HL-60/S4 treated with retinoic acid at 250 ng/mL for 4 days and 3 days (cell line): ENCODE results near the gene KCNH1.

Source experiments
- in situ Hi-C: fragments of 300-500 bp; cut with MboI; formaldehyde crosslinking; loops from 2 replicates; pipeline ENCODE4 v1.7.0; 2022; ENCODE audit warnings: low sequenced_read_pairs

The KCNH1 gene

DNA sequence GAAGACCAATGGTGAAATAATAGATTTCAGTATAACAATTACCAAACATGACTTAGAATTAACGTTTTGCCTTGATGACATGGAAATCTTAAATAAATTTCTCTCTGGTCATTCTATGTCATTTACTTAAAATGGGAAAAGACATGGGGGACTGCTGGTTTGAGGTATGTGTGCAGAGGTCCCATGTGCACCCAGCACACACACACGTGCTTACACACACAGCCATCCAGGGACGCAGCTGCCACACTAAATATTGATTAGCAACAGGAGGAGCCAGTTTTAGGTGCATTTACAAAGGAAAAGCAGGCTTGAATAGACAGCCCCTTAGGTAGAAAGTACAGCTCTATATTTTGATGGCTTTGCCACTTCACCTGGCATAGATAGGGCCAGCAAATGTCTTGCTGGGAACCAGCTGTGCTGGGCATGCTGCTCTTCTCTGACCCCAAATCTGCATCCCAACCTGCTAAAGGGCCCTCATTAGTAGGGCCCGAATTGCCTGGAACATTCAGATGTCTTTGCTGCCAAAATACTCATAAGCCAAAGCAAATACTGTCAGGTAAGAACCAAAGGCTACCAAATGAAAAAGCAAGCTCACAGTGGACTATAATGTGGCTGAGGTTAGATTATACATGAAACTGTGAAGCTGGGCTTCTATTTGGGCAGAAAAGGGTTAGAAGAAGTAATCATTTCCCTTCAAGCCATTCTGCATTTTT is 405.4 kb downstream of the KCNH1 start:
- in situ Hi-C loops = no loop called here

DNA sequence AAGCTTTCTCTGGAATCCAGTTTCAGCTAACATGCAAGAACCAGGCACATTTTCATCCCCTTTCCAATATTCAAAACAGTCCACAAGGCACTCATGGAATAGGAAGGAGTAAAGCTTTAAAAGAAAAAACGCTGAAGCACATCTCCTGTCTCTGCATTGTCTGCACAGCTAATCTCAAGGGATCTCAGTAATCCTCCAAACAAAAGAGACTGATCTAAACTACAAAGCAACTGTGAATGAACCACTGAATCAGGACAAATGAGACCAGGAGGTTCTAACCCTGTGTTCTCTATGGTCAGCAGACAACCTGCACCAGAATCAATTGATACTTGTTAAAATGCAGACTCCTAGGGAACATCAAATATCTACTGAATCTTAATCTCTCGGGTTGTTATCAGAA is 406.2 kb downstream of the KCNH1 start:
- in situ Hi-C loops = no loop called here

DNA sequence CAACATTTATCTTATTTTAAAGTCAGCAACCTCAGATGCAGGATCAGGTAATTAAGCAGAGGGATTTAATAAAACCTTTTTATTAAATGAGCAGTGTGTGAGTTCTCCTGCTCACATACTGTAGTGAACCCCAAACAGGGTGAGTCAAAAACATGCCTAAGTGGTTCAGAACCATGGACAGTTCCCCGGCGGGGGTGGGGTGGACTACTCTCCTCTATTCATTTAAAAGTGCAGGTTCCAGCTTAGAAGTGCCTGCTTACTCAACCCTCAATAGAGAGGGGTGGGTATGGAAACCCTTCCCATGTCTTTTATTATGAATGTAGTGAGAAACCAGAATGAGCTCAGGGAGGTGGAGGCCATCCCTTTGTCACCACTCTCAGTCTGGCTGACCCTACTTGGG is 407.3 kb downstream of the KCNH1 start:
- in situ Hi-C loops = no loop called here

DNA sequence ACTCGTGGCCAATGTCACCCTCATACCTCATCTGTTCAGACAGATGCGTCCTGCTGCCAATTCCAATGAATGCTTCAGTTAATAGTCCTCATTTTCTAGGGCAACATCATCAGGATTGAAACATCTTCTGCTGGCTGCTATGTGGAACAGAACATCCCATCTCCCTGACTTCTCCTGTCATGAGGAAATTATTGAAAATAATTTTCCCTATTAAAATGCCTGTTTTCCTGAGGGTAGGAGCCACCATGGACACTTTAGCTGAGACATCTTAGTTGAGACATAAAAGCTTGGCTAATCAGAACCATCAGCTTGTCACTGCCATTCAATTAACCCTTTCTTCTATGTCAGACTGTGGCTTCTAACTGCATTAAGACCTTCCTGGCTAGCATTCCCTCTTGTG is 409.2 kb downstream of the KCNH1 start:
- in situ Hi-C loops = no loop called here

DNA sequence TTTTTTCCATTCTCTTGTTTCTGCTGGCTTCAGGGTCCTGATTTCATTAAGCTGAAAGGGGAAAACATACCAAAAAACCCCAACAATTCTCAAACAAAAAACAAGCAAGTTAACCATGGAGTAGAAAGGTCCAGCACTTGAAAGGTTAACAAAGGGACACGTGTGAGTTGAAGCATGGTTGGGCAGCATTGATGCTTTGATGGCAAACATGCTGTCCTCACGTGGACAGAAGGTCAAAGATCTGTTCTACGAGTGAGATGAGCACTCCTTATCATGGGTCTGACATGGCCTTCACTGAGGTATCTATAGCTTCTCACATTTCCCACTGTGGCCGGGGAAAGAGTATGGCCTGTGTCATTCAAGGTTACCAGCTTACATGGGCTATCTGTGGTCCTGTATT is 410.3 kb downstream of the KCNH1 start:
- in situ Hi-C loops = no loop called here

DNA sequence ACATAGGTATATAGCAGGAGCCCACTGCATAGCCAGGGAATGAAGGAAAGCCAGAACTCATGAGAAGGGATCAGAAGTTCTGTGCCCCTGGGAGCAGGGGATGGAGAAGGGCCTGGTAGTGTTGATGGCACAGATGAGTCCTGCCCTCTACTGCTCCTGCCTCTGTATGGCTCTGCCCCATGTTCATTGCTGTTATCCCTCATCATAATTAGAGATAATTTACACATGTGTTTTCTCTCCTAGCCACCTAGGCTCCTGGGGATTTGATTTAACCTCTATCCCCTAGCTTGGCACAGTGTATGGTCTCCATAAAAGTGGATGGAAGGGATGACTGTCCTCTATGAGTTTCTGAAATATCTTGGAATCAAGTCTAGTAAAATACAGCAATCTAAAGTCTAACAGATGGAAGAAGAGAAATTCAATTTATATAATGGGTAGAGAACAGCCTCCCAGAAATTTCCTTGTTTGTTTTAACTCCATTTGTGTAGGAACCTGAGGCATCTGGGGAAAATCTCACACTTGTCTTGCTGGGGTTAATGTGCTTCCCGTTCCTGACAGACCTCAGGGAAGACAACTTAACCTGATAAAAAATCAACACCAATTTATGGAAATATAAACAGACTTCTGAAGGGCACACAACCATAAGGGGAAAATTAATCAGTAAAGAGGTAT is 411.4 kb downstream of the KCNH1 start:
- in situ Hi-C loops = no loop called here

DNA sequence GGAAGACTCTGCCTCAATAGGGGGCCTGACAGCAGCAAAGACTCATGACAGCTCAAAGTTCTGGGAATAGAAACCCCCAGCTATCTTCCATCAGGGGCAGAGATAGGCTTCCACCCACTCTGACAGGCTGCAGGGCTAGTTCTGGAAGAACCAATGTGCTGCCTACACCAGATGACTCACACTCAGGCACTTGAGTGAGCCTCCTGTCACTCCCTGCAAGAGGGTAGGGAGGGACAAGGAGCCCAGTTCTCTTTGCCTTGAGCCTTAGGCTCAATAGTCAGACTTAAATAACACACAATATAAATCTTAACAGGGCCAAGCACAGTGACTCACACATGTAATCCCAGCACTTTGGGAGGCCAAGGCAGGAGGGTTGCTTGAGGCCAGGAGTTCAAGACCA is 418.9 kb downstream of the KCNH1 start:
- in situ Hi-C loops = no loop called here

DNA sequence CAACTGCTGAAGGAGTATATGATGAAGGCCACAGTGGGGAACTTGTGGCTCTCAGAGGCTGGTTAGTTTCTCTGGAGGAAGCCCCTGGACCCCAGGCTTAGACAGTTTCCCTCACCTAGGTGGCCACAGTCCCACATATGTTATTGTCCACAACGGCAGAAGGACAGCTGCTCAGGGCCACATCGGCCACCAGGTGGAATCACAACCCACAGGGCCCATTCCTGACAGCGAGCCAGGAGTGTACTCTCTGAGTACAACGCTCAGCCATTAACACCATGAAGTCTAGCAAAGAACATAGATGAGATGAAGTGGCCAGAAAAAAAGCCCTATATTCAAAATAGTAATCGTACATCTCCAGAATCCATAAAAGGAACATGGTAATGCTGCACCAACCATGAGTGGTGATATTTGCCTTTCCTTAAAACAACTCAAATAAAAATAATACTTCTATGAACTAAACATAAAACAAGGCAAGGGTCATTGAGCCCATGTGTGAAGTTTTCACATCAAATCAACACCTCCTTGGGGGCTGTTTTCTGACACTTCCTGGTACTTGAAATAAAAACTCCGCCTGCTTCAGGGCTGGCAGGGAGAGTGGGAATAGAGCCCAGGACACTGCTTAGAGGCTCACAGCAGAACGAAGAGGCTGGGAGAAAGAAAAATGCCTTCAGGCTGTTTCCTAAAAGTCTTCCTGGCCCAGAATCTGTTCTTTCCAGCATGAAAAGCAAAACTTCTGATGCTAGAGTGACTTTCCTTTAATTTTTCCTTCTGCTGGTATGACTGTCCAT is 421.9 kb downstream of the KCNH1 start:
- in situ Hi-C loops = no loop called here

DNA sequence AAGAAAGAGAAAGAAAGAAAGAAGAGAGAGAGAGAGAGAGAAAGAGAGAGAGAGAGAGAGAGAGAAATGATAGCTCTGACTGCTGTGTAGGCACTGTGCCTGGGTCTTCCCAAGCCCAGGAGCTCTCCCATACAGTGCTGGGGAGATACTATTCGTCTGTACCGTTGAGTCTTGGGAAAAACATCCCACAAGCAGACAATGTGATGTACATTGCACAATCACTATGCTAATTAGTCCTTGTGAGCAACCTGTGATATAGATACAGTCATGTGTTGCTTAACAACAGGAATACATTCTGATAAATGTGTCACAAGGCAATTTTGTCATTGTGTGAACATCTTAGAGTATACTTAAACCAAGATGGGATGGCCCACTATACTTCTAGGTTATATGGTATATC is 424.2 kb downstream of the KCNH1 start:
- in situ Hi-C loops = no loop called here

DNA sequence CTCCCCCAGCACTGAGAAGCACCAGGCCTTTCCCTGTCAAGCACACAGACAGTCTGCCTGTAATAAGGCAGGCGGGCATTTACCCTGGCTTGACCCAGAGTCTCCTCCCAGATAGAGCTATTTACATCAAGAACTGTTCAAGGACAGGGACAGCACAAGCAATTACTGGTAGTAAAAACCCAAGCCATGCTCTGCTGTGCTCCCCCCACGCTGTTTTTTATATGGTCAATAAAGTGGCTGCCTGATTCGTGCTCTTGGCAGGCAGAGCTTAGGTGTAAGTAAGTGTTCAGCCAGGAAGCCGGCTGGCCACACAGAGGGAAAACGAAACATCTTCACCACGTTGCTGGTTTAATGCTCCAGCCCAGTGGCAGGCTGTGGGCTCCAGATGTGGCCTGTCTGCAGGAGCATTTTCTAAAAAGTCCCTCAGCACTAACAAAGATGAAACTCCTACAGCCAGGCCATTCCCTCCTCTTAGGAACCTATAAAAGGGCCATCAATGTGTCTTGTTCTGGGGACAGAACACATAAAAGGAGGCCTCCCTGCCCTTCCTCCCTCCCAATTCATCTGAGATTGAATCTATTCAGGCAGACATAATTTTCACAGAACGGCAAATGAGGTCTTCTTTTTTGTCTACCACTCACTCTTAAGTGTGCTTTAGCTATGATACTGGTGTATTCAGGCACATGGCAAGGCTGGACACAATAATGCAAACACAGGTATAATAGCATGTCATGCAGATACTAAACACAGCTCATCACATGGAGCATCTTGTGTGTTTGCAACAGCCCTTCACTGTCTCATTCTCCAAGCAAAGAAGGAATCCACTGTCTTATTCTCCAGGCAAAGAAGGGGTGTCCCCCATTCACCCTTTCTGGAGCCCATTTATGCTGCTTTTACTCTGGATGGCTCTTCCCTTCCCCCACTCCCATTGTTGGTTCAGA is 426.4 kb downstream of the KCNH1 start:
- in situ Hi-C loops = no loop called here

DNA sequence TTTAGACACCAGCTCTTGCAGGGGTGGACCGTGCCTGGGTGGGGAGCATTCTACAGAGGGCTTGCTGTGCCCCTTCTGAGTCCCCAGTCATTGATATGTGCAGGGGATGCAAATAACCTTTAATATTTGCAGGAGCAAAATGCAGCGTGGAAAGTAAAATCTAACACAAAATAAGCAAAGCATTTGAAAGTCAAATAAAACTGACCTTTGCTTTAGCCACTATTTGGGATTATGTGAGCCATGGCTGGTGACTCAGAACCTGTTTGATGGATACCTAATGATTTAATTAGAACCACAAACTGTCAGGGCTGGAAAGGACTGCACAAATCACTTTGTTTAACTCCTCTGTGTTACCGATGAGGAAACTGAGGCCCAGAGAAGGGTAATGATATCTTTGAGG is 427.7 kb downstream of the KCNH1 start:
- in situ Hi-C loops = no loop called here

DNA sequence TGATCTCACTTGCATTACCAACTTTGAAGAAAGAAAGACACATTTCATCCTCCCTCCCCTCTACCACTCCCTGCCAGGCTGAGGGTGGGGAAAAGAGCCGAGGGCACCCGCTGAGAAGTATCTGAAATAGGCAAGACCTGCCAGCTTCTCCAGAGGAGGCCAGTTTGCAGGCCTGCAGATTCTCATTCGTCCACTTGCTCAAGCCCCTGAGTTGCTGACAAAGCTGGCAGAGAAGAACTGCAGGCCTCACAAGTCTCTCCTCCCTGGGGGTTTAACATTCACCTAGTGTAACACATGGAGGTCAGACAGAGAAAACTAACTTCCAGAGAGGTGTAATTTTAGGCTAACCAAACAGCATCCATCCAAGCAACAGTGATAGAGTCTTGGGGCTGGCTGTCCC is 428.9 kb downstream of the KCNH1 start:
- in situ Hi-C loops = no loop called here

DNA sequence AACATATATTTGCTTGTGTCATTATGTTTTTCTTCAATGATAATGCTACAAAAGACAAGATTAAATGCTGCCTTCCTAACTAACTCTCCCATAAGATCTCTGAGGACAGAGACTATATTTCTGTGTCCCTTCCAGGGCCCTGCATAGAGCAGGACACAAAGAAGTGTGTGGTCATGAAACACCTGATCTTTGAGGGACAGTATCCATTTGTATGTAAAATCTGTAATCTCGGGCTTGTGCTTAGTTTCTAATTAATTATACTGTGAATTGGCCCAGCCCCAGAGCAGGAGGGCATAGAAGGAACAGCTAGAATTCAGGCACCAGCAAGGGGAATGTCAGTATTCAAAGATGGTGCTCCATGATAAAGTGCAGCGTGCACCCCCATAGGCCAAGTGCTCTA is 430.4 kb downstream of the KCNH1 start:
- in situ Hi-C loops = no loop called here

DNA sequence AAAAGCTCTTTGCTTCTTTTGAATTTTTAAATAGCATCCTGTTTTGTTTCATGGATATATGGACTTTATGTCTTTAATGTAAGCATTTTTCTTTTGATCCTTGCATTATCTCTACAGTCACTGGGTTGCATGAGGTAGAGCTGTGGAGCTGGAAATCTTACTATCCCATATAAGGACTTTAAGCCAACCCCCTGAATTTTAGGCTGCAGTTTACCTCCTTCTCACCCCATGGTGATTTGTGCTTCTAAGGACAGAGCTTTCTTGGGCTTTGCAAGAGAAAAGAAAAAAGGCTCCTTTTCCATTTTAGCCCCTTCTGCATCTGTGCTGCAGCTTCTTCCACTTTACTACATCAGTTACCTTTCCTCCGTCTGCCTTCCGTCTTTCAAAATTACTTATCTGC is 431.4 kb downstream of the KCNH1 start:
- in situ Hi-C loops = no loop called here

DNA sequence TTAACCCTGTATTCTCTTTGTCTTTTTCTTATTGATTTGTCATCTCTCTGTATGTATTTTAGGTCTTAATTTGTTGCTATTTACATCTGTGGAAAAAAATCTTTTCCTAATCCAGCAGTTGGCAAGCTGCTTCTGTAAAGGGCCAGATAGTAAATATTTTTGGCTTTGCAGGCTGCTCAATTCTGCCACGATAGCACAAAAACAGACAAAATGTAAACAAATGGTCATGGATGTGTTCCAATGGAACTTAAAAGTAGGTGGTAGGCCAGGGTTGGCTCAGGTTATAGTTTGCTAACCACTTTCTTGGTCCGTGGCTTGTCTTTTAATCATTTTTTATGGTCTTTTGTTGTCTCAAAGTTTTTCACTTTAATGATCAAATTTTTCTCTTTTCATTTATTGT is 433.4 kb downstream of the KCNH1 start:
- in situ Hi-C loops = no loop called here

DNA sequence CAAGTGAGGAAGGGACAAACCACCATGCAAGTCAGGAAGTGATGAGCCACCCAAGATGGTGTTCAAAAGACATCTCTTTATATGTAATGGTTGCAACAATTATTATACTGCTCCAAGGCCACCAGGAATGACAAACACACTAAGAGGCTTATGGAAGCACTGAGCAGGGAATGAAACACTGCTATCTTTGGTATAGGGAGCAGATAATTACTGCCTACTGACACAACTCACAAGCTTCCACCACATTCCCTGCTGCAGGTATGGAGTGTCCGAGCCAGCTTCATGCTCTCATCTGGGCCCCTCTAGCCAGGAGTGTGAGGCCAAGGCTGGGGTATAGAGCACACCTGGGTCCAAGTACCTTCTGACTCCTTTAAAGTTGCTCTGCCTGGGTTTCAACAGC is 433.9 kb downstream of the KCNH1 start:
- in situ Hi-C loops = no loop called here

DNA sequence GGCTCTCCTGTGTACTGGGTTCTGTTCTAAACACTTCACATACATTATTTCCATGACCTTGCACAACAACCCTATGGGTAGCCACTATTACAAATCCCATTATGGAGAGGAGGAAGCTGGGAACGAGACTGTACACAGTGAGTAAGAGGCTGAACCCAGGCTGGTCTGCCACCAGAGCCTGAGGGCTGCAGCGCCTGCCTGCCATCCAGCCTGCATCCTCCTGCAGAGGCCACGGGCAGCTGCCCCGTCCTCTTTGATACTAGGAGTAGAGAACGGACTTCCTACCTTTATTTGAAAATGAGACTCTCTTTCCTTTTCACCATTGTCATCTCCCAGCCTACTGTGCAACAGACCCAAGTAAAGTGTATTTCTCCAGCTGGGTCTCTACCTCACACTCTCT is 435.3 kb downstream of the KCNH1 start:
- in situ Hi-C loops = no loop called here

DNA sequence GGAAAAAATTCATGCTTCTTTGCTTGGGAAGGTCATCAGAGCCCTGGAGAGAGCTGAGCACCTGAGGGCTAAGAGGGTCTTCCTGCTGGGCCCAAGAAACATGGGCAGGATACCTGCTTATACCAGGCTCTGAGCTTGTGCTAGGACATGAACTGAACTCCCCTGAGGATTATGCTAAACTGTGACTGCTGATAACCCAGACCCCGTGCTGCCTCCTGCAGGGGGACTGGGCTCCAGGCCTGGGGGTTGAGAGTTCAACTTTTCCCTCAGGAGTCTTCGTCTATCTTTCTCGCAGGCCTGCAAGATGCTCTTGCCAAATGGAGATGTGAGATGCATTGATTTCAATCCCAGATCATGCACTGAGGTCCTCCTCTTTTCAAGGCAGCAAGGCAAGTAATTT is 436.8 kb downstream of the KCNH1 start:
- in situ Hi-C loops = no loop called here

DNA sequence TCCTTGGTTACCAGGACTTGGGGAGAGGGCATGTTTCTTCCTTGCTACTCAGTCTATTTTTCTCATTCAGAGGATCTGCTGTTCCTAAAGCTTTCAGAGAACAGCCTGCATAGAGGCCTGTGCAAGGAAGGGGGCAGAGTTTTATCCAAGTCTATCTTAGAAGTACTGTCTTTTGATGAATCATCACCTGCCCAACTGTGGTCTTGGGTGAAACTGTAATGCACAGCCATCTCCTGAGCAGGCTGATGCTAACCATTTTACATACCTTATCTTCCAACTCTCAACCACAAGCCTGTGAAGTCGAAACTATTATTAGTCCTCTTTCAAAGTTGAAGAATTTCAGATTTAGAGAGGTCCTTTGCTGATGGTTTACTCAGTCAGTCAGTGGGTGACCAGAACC is 437.2 kb downstream of the KCNH1 start:
- in situ Hi-C loops = no loop called here

DNA sequence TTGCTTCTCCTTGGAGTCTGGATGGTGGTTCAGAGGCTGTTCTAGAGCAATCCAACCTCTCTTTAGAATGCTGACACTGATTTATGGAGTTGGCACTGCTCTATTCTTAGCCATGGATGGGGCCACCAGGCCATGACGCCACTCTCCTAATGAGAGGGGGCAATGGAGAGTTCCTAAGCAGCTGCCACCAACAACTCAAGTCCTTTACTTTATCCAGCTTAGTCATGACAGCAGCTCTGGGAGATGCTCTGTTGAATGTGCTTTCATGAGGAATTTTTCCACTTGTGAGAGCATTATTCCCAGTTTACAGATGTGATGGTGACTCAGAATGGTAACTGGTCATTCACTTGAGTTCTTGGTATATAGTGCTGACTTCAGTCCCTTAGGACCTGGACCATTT is 438.9 kb downstream of the KCNH1 start:
- in situ Hi-C loops = no loop called here

DNA sequence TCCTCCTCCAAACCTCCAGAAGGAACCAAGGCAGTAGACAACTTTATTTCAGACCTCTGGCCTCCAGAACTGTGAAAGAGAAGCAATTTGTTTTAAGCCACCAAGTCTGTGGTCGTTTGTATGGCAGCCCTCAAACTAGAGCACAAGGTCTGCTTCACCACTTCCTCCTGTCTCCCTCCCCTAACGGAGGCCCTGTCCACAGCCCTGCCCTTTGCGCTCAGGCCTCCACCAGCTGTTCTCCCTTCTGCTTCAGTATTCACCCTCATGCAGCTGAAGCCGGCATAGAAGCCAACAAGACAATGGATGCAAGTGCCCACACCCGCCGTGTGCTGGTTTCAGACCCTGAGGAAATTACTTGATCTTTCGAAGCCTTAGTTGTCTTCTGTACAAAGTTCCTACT is 441.2 kb downstream of the KCNH1 start:
- in situ Hi-C loops = no loop called here
